Spleen (tissue), 7 donors: ENCODE results near the gene PCMT1.

Source experiments
- CTCF ChIP-seq, 11 experiments: fragments of 200-600 bp in 7 of 11; fragments of 450-650 bp in 4 of 11; sonication (generic) in 4 of 11; IDR thresholded peaks in 8 of 11; conservative IDR thresholded peaks in 3 of 11; 1 replicate in 7 of 11; 2 replicates in 4 of 11; pipeline versions ENCODE4 v1.4.0 to v1.8.0; 2016 to 2021; ENCODE audit warnings: antibody characterized with exemption in 11 of 11, inconsistent platforms in 4 of 11, mild to moderate bottlenecking in 1 of 11
- POLR2A ChIP-seq, 3 donors: fragments of 450-650 bp; IDR thresholded peaks; one replicate each; pipeline ENCODE4 v1.5.1; 2017; ENCODE audit warnings: antibody characterized with exemption in 3 of 3, mild to moderate bottlenecking in 1 of 3
- POLR2AphosphoS5 ChIP-seq, 3 donors: sonication (generic); formaldehyde crosslinking; IDR thresholded peaks; one replicate each; pipeline ENCODE4 v1.5.1; 2017; ENCODE audit warnings: antibody characterized with exemption in 3 of 3
- donor health status: DM: no; HTN: no; CAD: no; lungs with moderate emphysema.
- donor health status: DM: no; HTN: no; CAD: no.
- donor health status: DM: no; HTN: no; CAD: no.

- TF ChIP-seq CTCF (IDR thresholded peaks at IDR 0.05 in 8 of 11, conservative IDR thresholded peaks at IDR 0.05 in 3 of 11) = no peak
- no peak for TF ChIP-seq POLR2AphosphoS5 (IDR thresholded peaks at IDR 0.05)
- TF ChIP-seq POLR2A (IDR thresholded peaks at IDR 0.05) = no peak
Measured at GRCh38 chr6:149725785-149726184, 23.8 kb upstream of the PCMT1 start.
